Central memory CD4-positive, alpha-beta T cell (primary cell): Measurements from ENCODE around the gene OR4X2.
"Not testable (repeated sequence)": the region's sequence is repeated elsewhere in the genome, so short reads cannot be mapped to it uniquely, and the experiment has no call there.

Experiments
- DNase-seq: peaks from one replicate; pipeline ENCODE4 v3.0.0; 2022
- total RNA-seq, 3 experiments: gene quantifications; one replicate each; lab custom pipeline; 2026; lab: John Stamatoyannopoulos, UW

Gene OR4X2, protein sequence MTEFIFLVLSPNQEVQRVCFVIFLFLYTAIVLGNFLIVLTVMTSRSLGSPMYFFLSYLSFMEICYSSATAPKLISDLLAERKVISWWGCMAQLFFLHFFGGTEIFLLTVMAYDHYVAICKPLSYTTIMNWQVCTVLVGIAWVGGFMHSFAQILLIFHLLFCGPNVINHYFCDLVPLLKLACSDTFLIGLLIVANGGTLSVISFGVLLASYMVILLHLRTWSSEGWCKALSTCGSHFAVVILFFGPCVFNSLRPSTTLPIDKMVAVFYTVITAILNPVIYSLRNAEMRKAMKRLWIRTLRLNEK
- 0 reads per million in 3 experiments for total RNA-seq

DNA sequence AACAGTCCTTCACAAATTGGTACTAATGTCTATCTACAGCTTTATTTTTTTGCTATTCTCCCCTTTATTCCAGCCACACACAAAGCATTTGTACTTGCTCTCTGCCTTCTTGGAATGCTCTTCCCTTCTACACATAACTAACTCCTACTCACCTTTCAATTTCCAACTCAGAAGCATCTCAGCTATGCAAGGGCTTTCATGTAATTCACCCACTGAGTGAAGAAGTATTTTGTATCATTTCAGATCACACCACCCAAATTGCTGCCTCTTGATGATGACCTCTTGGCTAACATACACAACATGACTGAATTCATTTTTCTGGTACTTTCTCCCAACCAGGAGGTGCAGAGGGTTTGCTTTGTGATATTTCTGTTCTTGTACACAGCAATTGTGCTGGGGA lies at the start of gene OR4X2:
OR4X2 (plus strand) TSS at position 301 of the 400 bp plus-strand sequence; CDS start at position 301, 0 bp downstream.
- DNase-seq: no peak

DNA sequence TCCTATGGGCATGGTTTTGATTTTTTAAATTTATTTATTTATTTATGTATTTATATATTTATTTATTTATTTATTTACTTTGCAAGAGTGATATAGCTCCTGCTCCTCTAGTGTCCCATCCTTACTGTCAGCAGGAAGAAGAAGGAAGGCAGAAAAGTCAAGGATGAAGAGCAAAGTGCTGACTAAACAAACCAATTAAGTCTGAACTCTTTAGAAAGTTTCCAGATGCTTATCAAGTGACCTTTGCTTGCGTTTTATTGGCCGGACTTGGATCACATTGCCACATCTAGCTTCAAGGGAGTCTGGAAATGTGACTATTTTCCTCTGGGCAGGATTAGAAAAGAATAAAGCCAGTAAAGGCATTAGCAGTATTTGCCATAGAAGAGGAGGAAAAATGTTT lies 37.0 kb upstream of the OR4X2 start:
- no peak for DNase-seq

DNA sequence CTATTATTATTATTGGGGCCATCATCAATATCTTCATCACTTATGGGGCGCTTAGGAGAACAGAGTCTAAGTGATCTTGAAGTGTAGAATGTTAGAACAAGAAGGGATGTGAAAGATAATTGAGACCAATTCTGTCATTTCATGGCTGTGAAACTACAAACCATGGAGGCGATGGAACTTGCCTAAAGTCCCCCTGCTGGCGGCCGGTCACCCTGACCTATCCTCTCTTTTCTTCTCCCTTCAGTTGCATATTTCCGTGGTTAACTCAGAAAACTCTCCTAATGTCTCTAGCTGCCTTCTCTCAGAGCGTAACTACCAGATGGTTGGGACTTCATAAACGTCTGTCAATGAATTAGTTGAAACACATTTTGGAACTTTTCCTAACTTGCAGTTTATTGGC lies 34.9 kb upstream of the OR4X2 start:
- DNase-seq: no peak

DNA sequence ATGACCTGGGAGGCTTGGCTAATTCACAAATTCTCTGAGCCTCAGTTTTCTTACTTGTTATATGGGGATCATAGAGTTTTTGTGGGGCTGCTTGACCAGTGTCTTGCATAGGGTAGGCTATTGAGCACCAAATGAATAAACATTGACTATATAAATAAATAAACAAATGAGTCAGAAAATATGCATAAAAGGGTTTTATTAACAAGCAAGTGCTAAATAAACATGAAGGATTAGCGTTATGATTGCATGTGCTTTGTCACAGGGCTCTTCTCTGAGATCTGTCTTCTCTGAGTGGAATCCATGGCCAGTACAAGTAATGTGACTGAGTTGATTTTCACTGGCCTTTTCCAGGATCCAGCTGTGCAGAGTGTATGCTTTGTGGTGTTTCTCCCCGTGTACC lies 28.4 kb upstream of the OR4X2 start, which contains the start of gene OR4B1:
OR4B1 (plus strand) TSS at position 301 of the 400 bp plus-strand sequence; CDS start at position 301, 0 bp downstream.
- DNase-seq: no peak

DNA sequence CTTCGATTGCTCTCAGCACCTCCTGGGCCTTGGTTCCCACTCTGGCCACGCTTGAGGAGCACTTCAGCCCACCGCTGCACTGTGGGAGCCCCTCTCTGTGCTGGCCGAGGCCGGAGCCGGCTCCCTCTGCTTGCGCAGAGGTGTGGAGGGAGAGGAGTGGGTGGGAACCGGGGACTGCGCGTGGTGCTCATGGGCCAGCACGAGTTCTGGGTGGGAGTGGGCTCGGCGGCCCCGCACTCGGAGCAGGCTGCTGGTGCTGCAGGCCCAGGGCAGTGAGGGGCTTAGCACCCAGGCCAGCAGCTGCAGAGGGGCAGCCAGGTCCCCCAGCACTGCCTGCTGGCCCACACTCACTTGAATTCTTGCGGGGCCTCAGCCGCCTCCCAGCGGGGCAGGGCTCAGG lies 16.1 kb upstream of the OR4X2 start:
- DNase-seq: no peak

DNA sequence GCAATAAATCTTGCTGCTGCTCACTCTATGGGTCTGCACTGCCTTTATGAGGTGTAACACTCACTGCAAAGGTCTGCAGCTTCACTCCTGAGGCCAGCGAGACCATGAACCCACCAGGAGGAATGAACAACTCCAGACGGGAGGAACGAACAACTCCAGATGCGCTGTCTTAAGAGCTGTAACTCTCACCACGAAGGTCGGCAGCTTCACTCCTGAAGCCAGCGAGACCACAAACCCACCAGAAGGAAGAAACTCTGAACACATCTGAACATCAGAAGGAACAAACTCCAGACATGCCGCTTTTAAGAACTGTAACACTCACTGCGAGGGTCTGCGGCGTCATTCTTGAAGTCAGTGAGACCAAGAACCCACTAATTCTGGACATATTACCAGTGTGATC lies 14.8 kb upstream of the OR4X2 start:
- not testable (repeated sequence) for DNase-seq

DNA sequence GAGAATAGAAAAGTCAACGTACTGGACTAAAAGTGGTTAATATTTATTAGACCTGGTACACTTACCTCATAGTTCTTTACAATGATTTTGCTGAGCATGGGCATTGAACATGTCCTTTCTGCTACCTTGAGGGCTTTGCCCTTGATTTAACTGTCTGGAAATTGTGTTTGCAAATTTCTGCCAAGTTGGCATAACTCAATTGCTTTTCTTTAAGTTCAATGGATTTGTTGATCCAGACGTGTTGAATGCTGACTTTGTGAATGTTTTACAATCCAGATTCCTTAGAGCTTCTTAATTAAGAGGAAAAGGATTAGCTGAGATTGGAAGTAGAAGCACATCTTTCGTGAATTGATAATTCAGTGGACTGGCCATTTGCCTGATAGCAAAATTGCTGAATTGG lies 7.2 kb upstream of the OR4X2 start:
- no peak for DNase-seq

DNA sequence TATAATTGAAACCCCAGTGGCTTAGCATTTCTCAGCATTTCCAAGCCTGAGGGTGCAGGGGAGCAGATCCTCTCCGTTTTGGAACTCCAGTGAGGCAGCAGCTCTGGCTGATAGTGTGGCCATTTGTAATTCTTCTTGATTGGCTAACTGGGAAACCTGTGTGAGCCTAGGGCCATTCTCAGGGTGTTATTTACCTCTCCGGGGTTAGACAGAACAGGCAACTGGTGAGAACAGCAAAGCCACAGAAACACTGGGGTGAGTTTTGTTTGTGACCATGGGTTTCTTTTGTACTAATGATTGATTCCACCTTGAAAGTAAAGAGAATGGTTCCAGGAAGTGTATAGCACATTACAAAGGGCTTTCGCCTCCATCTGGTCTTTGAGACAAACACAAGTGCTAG lies 2.4 kb upstream of the OR4X2 start:
- no peak for DNase-seq

DNA sequence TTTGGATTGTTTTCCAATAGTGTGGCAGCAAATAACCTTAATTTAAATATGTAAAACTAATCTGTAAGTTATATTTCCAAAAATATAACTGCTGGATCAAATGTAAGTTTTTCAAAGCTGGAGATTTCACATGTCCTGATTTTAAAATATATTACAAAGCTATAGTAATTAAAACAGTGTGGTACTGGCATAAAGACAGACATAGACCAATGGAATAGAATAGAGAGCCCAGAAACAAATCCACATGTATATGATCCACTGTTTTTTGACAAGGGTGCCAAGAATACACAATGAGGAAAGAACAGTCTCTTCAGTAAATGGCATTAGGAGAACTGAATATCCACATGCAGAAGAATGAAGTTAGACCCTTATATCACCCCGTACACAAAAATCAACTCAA lies 4.0 kb downstream of the OR4X2 start:
- no peak for DNase-seq

DNA sequence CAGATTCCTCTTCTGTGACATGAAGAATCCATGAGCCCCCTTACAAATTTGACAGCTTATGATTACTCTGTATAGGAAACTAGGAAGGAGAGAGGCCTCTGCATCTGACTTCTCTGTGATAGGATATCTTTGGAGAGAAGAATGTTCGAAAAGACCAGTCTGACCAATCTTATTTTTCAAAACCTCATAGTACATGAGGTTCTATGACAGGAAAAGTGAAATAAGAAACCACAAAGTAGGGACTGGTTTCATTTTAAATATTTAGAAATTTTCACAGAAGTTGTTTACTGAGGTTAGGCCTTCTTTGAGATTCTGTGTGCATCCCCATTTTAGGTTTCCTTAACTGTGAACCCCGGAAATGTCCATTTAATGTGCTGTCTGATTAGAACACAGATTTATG lies 16.7 kb downstream of the OR4X2 start:
- DNase-seq: no peak

DNA sequence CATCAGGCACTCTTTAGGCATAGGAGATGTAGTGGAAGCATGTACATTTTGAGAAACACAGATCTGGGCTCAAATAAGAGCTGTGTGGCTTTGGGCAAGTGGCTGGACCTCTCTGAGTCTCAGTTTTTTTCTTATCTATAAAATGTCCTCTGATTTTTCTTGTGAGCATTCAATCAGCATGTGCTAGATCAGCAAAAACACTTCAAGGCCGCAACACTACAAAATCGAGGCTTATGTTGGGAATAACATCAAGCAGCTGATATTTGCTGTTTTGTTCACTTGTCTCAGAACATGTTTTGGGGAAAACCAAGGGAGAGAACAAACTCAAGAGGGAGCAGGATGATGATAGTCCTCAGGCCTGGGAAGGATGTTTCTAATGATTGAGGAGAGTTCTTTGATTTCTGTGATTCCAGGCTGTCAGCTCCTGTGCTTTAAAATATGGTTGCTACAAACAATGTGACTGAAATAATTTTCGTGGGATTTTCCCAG lies 18.6 kb downstream of the OR4X2 start, which contains the start of gene OR4X1:
OR4X1 (plus strand) TSS at position 439 of the 489 bp plus-strand sequence; CDS start at position 439, 0 bp downstream.
- no peak for DNase-seq

DNA sequence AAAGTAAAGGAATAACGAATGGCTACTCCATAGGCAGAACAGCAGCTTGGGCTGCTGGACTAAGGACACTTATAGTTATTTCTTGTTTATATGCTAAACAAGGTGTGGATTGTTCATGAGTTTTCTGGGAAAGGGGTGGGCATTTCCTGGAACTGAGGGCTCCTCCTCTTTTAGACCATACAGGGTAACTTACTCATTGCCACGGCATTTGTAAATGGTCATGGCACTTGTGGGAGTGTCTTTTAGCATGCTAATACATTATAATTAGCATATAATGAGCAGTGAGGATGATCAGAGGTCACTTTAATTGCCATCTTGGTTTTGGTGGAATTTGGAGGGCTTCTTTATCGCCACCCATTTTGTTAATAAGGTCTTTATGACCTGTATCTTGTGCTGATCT lies 25.7 kb downstream of the OR4X2 start:
- DNase-seq: no peak

DNA sequence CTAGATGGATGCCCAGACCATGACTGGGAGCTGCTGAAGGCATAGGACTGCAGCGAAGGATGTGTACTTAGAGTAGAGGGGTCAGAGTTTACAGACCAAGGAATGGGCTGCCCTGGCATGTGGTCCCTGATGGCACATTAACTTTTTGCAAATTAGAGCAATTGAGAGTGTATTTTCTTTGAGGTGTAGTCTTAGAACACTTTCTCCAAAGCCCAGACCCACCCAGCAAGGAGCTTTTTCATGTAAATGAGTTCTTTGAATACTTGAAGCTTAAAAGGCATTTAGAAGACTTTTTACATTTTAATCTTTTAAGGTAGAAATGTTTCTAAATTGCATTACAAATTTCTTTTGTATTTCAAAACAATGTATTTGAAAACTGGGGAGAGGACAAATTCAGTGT lies 27.7 kb downstream of the OR4X2 start:
- DNase-seq: no peak
